Measurements from ENCODE around the gene LGALS7. TPM values are rescaled to one million over a fixed set of nuclear protein-coding genes. Genes with fewer than 3 reads are reported as not detected.
A peak's percentile ranks its signal among the peaks of the same experiment; 100 is the strongest.

Gene LGALS7
- total RNA-seq, 1 donor from 2014 or later, result not detected

GRCh38 chr19:38744298-38744681 lies 29.0 kb downstream of the LGALS7 start, which contains the start of gene CAPN12:
CAPN12 (minus strand) TSS chr19:38744474; CDS start chr19:38744165, 309 bp downstream.
- intact Hi-C loops (cut with micrococcal nuclease), result no loop called here
- DNase-seq (no peak), ATAC-seq (no peak)

DNA sequence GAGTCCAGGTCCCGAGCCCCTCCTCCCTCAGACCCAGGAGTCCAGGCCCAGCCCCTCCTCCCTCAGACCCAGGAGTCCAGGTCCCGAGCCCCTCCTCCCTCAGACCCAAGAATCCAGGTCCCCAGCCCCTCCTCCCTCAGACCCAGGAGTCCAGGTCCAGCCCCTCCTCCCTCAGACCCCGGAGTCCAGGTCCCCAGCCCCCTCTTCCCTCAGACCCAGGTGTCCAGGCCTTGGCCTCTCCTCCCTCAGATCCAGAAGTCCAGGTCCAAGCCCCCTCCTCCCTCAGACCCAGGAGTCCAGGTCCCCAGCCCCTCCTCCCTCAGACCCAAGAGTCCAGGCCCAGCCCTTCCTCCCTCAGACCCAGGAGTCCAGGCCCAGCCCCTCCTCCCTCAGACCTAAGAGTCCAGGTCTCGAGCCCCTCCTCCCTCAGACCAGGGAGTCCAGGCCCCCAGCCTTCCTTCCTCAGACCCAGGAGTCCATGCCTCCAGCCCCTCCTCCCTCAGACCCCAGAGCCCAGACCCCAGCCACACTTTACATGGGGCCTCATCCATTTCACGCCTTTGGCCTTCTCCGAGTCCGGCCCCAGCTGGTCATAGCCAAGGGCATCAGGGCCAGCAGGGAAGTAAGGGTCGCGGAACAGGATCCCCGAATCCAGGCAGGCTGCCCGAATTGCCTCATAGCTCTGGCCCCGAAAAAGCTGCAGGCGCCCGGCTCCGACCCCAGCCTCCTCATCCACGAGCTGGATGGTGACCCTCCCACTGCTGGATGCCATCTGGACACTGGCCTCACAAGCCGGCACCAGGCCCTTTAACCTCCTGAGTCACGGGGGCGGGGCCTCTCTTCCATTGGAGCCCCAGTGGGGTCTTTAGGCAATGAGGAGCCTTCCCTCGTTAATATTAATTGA lies 29.7 kb downstream of the LGALS7 start:
- no peak for DNase-seq
- ATAC-seq, result no peak
- intact Hi-C loops (cut with micrococcal nuclease), result no loop called here

GRCh38 chr19:38742906-38743305 lies 30.4 kb downstream of the LGALS7 start:
- DNase-seq, result no peak
- no peak for ATAC-seq

DNA sequence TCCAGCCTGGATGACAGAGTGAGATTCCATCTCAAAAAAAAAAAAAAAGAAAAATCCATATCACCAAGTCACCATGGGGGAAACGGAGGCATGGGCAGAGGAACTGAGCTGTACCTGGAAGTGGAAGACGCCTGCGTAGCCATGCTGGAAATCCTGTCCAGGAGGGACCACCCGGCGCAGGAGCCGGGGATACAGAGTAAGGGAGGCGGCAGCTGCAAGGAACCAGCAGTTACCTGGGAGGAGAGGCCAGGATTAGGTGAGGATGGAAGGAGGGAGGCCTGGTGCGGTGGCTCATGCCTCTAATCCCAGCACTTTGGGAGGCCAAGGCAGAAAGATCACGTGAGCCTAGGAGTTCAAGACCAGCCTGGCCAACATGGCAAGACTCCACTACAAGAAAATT lies 31.0 kb downstream of the LGALS7 start:
- DNase-seq (no peak), ATAC-seq (no peak)
- intact Hi-C loops (cut with micrococcal nuclease), result no loop called here

More at GRCh38 chr19:38742906-38743305, 30.4 kb downstream of the LGALS7 start:
- intact Hi-C loops (cut with micrococcal nuclease), result no loop called here

DNA sequence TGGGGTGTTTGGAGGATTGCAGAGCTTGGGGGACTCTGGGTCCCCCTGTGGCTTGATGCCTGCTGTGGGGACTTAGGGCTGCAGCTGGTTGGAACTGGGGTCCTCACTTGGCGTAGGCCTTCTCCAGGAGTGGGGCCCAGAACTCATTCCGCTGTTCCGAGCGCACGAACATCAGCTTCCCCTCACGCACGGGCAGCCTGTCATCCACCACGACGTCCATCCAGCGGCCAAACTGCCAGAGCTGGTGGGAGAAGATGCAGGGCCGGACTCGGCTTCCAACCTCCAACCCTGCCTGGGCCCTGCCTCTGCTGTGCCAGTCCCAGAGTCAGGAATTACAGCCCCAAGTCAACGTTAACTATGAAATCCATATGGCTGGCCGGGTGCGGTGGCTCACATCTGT lies 31.6 kb downstream of the LGALS7 start:
- ATAC-seq (no peak), DNase-seq (no peak)
- intact Hi-C loops (cut with micrococcal nuclease), result no loop called here

DNA sequence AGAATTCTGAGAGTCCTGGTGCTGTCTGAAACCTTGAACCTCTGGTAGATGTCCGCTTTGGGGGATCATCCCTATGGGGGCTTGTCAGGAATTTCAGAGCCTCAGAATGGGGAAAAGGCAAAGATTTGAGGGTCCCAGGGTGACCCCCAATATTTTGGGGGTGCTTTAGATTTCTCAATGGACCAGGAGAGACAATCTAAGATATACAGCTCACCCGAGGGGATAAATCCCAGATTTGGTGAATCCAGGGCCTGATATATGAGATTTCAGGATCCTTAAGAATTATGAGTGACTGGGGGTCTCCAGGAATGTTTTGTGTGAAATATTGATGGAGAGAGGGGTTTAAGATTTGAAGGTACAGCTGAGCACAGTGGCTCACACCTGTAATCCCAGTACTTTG lies 32.4 kb downstream of the LGALS7 start:
- no peak for ATAC-seq
- intact Hi-C loops (cut with micrococcal nuclease), result no loop called here

GRCh38 chr19:38740257-38740592 lies 33.1 kb downstream of the LGALS7 start:
- no peak for ATAC-seq
- DNase-seq, result no peak
- intact Hi-C loops (cut with micrococcal nuclease), result no loop called here

More for the DNA sequence above, 32.4 kb downstream of the LGALS7 start:
- no peak for DNase-seq

GRCh38 chr19:38739440-38740256 lies 33.7 kb downstream of the LGALS7 start:
- intact Hi-C loops (cut with micrococcal nuclease), result no loop called here
- DNase-seq (no peak), ATAC-seq (no peak)

GRCh38 chr19:38737921-38738737 lies 35.2 kb downstream of the LGALS7 start:
- ATAC-seq, result no peak
- no peak for DNase-seq
- intact Hi-C loops (cut with micrococcal nuclease), result no loop called here

GRCh38 chr19:38737281-38737865 lies 35.9 kb downstream of the LGALS7 start:
- ATAC-seq (no peak), DNase-seq (no peak)
- intact Hi-C loops (cut with micrococcal nuclease), result no loop called here

GRCh38 chr19:38736413-38737280 lies 36.7 kb downstream of the LGALS7 start:
- ATAC-seq (peak; percentile 1), DNase-seq (peak; percentile 50)
- intact Hi-C loops (cut with micrococcal nuclease), result no loop called here

DNA sequence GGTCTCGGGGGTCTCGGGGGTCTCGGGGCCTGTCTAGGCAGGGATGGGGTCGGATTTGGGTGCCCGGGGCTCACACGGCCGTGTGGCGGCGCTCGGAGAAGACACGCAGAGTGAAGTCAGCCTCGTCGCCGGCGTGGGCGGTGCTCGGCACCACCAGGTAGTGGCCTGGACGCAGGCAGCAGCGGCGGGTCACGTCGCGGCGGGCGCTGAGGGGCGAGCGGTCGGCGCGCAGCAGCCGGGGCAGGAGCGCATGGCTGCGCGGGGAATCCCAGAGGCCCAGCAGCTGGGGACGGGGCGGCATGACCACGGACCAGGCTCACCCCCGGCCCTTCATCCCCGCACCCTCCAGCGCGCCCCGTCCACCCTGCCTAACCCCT lies 37.3 kb downstream of the LGALS7 start:
- peak; percentile 3 for ATAC-seq
- DNase-seq, result peak; percentile 68
- intact Hi-C loops (cut with micrococcal nuclease), result no loop called here

DNA sequence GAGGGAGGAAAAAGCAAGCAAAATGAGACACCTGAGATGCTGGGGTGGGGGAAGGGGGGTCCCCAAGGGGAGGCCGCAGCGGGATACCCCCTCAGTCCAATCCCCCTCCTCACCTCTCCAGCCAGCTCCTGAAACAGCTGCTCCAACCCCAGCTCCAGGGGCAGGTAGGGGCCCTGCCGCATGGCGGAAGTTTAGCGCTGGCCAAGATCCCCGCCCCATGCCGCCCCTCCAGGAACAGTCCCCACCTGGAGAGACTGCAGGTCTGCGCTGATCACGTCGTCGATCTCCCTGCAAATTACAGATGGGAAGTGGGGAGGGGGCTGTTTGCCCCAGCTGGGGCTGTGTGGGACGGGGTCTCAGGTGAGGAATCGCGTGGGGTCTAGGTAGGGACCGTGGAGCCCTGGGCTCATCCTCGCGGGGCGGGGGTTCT lies 38.0 kb downstream of the LGALS7 start:
- intact Hi-C loops (cut with micrococcal nuclease), result no loop called here
- no peak for ATAC-seq
- DNase-seq, result peak; percentile 31

DNA sequence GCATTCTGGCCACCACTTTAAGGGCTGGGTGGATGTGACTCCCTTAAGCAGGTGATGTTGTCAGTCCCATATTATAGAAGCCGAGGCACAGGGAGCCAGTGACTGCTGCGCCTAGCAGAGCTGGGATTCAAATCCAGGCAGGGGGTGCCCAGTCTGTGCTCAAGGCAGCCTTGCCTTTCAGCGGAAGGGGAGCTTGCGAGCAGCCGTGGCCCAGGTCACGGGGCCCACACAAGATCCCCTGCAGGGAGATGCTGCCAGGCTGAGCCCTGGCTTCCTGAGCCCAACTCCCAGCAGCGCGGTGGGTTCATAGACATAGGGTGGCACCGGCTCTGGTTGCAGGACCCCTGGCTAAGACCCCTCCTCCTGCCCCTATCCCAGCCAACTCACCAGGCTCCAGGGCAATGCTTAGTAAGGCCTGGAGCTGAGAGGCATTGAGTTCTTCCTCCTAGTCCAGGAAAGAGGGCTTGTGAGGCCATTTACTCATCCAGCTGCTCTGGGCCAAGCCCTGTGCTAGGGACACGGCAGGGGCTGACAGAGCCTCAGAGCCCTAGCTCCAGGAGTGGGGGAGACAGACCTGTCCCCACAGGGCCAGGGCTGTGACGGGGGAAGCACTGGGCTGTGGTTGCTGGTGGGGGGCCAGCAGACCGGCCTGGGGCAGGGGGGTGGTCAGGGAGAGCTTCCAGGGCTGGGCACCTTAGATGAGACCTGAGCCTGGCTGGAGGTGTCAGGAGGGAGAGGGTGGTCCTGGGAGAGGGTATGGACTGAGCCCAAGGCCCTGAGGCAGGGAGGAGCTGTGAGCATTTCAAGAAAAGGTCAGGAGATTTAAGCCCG lies 38.7 kb downstream of the LGALS7 start:
- peak; percentile 3 for ATAC-seq
- no peak for DNase-seq
- intact Hi-C loops (cut with micrococcal nuclease), result no loop called here

DNA sequence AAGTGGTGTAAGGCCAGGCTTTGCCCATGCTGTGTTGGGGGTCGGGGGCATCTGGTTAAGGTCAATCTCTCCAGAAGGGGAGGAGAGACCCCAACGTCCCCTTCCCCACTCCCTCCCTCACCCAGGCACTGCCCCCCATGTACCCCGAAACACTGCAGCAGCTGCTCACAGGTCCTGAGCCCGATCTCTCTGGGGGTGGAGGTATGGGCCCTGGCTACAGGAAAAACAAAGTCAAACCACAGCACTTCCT lies 39.2 kb downstream of the LGALS7 start:
- intact Hi-C loops (cut with micrococcal nuclease), result no loop called here
- no peak for DNase-seq
- no peak for ATAC-seq

DNA sequence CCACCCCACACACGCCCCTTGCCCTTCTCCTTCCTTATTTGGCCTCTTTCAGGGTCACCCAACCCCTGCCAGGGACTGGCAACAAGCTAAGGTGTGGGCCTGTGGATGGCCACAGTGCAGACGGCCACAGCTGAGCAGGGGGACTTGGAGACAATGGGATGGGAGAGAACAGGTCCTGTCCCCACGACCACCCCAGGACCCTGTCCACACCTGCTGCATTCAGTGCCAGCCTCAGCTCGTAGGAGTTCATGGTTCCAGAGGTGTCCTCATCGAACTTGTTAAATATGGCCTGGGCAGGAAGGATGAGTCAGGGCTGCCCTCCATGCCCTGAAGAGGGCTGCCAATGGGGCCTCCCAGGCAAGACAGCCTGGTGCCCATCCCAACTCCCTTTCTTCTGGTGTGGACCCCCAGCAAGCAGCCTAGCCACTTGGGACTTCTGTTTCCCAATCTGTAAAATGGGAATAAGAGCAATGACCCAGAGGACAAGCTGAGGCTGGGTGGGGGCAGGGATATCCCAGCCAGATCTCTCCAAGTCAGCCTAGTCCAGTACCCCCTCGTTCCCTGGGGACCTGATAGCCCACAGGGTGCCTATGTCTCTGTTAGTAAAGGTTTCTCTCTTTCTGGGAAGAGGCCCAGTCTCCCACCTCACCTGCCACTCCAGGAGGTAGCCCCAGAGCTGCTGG lies 39.7 kb downstream of the LGALS7 start:
- peak; percentile 1 for ATAC-seq
- intact Hi-C loops (cut with micrococcal nuclease), result no loop called here
- DNase-seq, result peak; percentile 28

DNA sequence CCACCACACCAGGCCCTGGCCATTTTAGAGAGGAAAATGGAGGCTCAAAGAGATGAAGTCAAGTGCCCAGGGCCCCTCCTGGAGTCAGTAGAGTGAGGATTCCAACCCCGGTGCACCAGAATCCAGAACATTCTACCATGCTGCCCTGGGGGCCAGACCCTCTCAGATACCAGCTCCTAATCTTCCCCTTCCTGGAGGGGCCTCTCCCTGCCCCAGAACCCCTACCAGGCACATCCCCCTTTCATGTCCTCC lies 40.1 kb downstream of the LGALS7 start:
- intact Hi-C loops (cut with micrococcal nuclease), result no loop called here
- no peak for DNase-seq
- ATAC-seq, result no peak
